Middle frontal gyrus (tissue), 1 donor: ENCODE measurements around the gene HECA.

Source experiments
- DNase-seq: peaks from one replicate; pipeline ENCODE4 v3.0.0-alpha.2; 2015; ENCODE audit warnings: low spot score; ENCODE audit errors: extremely low spot score

HECA gene

DNA sequence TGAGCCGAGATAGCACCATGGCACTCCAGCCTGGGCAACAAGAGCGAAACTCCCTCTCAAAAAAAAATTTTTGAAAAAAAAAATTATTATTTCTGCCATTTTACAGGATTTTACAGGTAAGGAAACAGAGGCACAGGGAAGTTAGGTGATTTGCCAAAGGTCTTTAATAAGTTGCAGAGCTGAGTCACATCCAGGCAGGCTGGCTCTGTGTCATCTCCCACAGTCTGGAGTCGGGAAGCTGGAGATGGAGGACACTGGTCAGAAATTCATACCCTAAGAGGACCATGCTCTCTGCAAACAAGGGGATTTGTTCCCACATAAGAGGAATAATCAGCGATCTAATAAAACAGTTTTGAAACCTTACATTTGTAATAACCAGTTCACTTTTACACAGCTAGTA lies 24.1 kb downstream of the HECA start:
- DNase-seq = no peak

DNA sequence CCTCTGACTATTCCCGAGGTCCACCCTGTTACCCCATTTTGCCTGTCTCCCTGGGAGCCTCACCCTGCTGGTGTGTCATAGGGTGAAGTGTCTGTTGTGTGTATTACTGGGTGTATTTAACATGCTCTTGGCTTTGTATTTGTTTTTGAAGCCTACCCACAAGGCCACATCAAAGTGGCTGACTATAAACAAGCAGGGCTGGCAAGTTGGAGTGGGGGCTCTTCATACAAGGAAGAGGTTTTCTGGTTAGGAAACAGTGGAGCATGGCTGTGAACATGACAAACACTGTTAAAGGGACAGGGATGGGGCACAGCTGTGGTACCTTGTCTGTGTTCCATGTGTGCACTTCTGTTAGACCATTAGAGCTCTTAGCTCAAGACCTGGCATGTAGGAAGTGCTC lies 26.3 kb downstream of the HECA start:
- no peak for DNase-seq

- DNase-seq = no peak
These were observed 27.0 kb downstream of the HECA start for GRCh38 chr6:139161817-139162284.

DNA sequence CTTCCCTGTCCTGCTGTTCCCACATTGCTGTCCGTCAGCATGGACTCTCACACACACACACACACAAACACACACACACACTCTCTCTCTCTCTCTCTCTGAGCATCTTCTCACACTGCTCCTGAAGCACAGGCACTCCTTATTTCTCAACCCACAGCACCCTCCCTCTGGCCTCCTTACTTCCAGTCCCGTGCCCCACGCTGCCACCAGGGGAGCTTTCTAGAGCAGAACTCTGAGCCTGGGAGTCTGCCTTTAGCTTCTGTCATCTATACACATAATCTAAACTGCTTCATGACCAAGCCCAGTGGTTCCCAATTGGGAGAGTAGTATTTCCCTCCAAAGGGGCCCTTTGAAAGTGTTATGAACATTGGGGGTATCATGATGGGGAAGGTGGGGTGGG lies 29.1 kb downstream of the HECA start:
- no peak for DNase-seq

DNA sequence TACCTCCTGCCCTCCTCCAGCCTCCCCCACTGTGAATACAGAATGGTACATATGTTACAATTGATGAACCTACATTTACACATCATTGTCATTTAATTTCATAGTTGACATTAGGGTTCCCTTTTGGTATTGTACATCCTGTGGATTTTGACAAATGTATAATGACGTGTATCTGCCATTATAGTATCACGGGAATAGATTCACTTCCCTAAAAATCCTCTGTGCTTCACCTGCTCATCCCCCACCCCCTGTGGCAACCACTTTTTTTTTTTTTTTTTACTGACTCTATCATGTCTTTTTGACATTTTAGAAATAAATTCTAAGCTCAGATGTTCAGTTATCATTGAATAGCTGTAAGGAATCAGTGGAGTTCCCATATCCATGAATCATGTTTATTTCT lies 30.4 kb downstream of the HECA start:
- DNase-seq = no peak

- DNase-seq = no peak
These were observed 31.5 kb downstream of the HECA start for GRCh38 chr6:139166238-139166955.

DNA sequence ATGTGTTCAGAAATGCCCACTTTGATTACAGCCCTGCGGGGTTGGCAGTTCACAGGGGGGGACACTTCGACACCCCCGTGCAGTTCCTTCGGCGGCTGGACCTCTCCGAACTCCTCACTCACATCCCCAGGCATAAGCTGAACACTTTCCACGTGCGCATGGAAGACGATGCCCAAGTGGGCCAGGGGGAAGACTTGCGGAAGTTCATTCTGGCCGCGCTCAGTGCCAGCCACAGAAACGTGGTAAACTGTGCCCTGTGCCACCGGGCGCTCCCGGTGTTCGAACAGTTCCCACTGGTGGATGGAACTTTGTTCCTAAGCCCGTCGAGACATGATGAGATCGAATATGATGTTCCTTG lies 32.1 kb downstream of the HECA start:
- no peak for DNase-seq

DNA sequence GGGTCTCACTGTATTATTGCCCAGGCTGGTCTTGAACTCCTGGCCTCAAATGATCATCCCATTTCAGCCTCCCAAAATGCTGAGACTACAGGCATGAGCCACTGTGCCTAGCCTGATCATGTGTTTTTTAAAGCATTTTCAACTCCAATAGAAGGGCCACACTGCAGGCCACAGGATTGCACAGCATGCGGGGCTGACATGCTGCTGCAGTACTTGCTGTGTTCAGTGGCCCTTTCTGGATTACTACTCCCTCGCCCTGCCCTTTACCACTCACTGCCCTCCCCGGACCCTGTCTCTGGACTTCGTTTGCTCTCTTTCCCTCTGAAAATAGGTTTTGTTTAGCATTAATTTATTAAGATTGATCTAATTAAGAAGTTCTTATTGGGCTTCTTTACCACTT lies 37.3 kb downstream of the HECA start:
- DNase-seq = no peak

- no peak for DNase-seq
These were observed 37.7 kb downstream of the HECA start for GRCh38 chr6:139172567-139172966.

- DNase-seq = no peak
These were observed 38.3 kb downstream of the HECA start for GRCh38 chr6:139173172-139173571.

DNA sequence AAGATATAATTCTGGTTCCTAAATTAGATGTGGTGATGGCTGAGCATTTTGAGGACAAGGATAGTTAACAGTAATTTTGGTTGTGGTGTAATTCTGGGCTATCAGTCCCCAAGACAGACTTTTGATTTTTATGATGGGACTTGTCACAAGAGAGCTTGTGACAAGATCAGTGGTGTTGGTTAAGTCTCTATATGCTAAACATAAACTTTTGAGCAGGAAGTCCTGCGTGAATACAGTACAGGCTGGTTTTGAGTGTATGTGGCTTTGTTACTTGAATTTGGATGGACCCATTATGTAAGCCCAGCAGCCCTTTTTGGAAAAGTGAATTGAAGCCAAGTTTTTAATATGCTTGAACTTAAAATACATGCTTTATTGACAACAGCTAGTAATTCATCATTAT lies 38.9 kb downstream of the HECA start:
- no peak for DNase-seq

DNA sequence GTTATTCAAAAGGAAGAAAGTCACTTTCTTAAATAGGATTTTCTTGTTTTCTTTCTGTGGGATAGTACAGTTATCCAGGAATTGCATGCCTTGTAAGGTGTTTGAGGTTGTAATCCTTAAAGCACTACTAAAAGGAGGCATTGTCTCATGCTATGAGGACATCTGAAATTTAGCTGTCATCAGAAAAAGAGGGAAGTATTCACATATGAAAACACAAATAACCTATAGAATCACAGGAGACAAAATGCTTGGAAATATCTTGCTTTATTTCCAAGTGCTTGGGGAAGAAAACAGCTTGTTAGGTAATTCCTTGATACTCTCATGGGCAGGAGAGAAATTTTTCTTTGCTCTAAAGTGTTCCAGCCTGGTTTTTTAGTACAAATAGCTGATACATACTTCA lies 40.1 kb downstream of the HECA start:
- no peak for DNase-seq

- DNase-seq = no peak
These were observed 40.6 kb downstream of the HECA start for GRCh38 chr6:139175389-139175948.

GRCh38 chr6:139181236-139181635 lies 46.4 kb downstream of the HECA start:
- DNase-seq = no peak

- DNase-seq = no peak
These were observed 49.2 kb downstream of the HECA start for GRCh38 chr6:139184047-139184446.

- DNase-seq = no peak
These were observed 49.6 kb downstream of the HECA start for GRCh38 chr6:139184459-139184858.

- DNase-seq = no peak
These were observed 51.4 kb downstream of the HECA start for GRCh38 chr6:139186242-139186641.

DNA sequence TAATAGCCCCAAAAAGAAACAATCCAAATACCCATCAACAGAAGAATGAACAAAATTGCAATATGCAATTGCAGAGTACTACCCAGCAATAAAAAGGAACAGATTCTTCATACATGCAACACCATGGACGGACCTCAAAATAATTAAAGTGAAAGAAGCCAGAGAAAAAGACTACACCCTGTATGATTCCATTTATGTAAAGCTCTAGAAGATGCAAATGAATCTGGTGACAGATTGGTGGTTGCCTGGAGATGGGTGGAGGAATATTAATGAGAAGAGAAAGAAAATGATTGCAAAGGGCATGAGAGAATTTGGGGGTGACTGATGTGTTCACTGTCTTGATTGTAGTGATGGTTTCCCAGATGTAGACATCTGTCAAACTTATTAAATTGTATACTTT lies 51.8 kb downstream of the HECA start:
- no peak for DNase-seq

GRCh38 chr6:139187489-139187888 lies 52.6 kb downstream of the HECA start:
- no peak for DNase-seq

GRCh38 chr6:139189665-139190064 lies 54.8 kb downstream of the HECA start:
- DNase-seq = no peak

DNA sequence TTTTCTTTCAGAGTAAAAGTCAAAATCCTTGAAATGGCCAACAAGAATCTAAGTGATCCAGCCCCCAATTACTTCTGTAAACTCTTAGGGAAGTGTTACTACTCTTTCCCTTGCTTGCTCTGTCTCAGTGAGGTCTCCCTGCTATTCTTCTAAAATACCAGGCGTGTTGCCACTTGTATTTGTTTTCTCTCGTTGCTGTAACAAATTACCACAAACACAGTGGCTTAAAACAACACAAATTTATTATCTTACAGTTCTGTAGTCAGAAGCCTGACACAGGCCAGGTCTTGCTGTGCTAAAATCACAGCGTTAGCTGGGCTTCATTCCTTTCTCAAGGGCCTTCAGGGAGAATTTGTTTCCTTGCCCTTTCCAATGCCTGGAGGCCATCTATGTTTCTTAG lies 59.9 kb downstream of the HECA start:
- DNase-seq = no peak

DNA sequence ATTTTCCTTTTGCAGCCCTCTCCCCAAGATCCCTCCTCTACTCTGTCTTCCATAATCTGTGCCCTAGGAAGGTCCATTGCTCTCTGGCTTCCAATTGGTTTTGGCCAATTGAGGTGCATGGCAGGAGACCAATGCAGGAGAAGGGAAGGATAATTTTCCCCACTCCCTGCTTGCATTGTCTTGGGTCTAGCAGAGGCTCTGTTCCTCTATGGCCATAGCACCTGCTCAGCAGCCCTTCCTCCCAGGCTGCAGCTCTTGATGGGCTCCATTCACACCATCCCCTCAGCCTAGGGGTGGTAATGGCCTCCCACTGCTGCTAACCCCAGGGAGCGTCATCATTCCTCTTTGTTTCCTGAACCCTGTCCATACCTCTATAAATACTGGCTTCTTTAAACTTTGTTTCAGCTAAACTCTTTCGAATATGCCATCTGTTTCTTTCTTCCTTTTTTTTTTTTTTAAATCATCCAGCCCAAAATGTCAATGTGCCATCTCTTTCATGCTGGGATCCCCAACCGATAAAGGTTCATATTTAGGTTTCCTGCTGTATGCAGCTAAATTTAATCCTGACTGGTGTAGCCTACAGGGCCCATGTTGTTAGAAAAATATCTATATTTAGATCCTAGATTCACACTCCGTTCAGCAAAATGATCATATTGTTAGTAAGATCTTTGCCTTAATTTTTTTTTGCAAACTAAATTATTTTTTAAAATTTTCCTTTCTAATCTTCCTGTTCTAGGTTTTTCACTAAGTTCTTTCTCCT lies 63.8 kb downstream of the HECA start:
- no peak for DNase-seq

- no peak for DNase-seq
These were observed 66.5 kb downstream of the HECA start for GRCh38 chr6:139201378-139201777.
